ENCODE results near the gene NOTUM.
A peak's percentile ranks its signal among the peaks of the same experiment; 100 is the strongest.
"Not testable (repeated sequence)": the region's sequence is repeated elsewhere in the genome, so short reads cannot be mapped to it uniquely, and the experiment has no call there.

NOTUM gene

DNA sequence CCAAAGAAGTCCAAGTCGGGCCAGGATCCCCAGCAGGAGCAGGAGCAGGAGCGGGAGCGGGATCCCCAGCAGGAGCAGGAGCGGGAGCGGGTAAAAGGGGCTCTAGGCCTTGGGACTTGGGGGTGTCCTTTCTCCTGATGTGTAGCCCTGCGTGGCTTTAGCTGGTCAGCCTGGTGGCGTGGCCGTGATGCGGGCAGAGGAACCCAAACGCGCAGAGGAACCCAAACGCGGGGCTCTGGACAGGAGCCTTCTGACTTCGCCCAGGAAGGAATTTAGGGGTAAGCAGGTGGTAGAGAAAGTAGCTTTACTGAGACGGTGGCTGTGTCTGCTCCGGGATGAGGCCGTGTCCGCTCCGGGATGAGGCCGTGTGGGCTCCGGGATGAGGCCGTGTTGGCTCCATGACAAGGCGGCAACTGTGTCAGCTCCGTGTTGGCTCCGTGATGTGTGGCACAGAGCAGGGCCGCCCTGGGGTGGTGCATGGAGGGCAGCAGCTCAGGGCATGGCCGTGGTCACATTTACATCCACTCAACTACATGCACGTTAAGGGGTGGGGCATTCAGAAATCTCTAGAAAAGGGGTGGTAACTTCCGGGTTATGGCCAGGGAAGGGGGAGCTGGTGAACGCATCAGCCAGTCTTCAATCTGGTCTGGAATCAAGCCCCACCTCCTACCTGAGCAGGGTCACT is 35.9 kb upstream of the NOTUM start:
- H3K27ac ChIP-seq = no peak overlapping the region

DNA sequence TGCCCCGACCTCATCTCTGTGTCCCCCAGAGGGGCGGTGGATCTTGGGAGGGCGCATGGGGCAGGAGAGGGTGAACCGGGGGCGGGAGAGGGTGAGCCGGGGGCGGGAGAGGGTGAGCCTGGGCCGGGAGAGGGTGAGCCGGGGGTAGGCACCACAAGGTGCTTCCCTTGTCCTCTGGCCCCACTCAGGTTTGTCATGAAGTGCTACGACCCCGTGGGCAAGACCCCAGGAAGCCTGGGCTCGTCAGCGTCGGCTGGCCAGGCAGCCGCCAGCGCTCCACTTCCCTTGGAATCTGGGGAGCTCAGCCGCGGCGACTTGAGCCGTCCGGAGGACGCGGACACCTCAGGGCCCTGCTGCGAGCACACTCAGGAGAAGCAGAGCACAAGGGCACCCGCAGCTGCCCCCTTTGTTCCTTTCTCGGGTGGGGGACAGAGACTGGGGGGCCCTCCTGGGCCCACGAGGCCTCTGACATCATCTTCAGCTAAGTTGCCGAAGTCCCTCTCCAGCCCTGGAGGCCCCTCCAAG is 35.3 kb upstream of the NOTUM start:
- no peak overlapping the region for H3K27ac ChIP-seq
- DNase-seq (ENCODE audit: low read depth, low spot score) = no peak

More for the DNA sequence above, 35.9 kb upstream of the NOTUM start:
- no peak for DNase-seq (ENCODE audit: low read depth, low spot score)

DNA sequence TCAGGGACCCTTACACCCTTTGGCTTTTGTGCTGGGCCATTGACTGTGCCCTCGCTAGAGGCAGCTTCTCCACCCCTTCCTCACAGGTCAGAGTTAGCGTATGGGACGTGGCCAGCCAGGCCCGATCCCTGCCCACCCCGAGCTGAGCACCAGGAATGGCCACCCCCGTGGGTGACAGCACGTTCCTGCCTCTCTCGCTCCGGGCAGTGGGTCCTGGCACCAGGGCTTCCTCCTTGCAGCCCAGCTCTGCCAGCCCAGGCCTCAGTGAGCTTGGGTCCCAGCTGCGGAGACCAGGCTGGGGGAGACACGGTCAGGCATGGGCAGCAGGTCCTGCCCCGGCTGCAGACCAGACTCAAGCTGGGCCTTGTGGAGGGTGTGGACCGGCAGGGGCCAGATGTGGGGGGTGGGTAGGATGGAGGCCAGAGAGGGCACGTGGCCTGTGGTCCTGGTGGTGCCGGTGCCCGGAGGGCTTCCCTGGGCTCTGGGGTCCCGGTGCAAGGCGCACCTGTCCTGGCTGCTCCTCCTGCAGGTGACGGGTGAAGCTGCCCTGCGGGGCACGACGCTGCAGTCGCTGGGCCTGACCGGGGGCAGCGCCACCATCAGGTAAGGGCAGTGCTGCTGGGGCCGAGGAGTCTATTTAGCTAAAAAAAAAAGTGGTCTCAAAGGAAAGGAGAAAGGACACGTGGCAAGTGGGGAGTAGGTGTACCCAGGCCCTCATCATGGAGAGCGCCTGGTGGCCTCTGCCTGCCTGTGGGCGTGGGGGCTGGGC is 34.7 kb upstream of the NOTUM start:
- no peak for DNase-seq (ENCODE audit: low read depth, low spot score)
- H3K27ac ChIP-seq = no peak overlapping the region

DNA sequence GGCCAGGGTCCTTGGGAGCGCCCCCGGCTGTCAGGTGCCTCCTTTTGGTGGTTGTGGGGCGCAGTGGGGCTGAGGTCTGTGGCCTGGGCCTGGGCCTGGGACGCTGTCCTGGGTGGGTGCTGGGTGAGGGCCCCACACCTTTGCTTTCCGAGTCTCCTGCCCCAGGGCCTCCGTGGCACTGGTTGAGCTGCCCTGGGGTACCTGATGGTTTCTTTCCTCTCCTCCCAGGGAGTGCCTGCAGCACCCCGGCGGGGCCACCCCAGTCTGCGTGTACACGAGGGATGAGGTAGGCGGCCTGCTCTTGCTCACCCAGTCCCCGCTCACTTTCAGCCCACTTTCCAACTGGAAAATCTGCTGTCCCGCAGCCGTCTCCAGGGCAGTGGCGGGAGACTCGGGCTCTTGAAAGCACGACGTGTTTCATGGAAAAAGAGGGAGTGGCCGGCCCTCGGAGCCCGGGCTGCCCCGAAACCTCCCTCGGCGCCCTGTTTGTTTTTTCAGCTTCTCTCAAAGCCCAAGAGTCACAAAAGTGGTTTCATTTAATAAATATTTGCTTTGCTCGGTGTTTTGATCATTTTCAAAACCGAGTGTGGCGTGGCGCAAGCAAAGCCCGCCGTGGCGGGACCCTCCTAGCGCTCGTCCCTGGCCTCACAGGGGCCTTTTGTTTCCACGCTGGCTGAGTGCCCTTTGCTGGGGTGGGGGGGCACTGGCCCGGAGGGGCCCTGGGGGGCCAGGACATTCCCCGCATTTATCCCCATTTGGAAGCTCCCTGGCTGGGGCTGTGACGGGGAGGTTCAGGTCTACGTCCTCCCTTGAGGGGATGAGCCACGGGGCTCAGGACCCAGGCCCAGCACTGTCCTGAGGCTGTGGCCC is 33.8 kb upstream of the NOTUM start:
- no peak for DNase-seq (ENCODE audit: low read depth, low spot score)
- no peak overlapping the region for H3K27ac ChIP-seq

DNA sequence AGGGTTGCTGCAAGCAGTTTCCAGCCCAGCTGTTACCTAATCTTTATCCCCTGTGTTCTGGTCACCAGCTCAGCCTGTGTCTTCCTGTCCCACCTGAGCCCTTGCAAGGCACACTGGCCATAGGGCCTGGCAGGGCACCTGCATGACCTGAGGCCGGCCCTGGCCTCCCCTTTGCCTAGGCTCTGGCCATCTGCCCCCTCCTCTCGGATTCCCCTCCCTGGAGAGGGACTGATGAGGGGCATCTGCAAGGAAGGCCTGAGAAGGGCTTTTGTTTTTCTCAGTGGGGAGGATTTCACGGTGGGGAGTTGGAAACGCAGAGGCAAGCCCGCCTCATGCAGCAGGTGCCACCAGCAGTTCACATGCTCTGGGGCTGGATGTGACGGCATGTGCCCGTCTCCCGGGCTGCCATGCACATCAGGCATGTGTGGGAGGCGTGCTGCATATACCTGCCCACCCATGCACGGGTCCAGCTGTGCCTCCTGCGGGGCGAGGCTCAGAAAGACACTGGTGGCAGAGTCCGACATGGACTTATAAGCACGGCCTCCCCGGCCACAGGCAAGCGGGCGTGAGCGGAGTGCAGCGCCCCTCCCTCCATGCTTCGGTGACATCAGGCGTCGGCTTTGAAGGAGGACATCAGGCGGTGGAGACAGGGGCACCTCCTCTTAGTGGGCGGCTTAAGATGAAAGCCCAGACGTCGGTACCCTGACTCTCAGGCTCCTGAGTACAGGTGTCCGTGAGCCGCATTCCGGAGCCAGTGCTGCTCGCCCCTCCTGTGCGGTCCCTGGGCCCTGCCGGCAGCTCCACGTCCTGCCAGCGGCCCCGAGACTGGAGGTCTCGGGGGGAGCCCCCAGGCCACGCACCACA is 33.0 kb upstream of the NOTUM start:
- no peak overlapping the region for H3K27ac ChIP-seq
- no peak for DNase-seq (ENCODE audit: low read depth, low spot score)

DNA sequence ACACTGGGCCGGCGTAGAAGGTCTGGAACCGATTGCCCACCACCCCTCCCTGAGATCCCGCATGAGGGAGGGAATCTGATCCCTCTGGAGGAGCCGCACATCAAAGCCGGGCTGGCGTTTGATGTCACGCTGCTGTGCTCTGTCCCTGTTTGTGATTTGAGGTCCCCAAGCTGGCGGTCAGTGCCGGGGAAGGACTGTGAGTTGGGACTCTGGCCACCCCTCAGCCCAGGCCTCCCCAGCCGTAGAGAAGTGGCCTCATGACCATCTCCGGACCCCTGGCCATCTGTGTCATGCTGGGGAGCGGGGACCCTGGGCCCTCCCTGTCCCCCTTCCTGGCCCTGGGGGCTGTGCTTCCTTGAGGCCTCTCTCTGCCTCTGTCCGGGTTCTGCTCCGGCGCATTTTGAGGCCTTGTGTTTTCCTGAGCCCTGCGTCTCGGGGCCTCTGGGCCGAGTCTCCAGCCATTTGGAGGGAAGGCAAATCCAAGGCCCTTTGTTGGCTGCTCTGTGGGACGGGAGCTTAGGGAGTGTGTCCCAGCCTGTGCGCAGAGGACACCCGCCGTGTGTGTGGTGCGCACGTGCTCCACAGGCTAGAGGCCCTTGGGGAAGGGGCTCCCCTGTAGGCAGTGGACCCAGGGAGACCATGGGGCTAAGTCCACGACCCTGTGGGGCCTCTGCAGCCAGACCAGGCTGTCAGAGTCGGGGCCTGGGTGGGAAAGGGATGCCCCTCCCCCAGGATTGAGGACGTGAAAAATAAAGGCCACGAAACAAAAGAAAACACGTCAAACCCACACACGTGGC is 31.5 kb upstream of the NOTUM start:
- no peak overlapping the region for H3K27ac ChIP-seq

DNA sequence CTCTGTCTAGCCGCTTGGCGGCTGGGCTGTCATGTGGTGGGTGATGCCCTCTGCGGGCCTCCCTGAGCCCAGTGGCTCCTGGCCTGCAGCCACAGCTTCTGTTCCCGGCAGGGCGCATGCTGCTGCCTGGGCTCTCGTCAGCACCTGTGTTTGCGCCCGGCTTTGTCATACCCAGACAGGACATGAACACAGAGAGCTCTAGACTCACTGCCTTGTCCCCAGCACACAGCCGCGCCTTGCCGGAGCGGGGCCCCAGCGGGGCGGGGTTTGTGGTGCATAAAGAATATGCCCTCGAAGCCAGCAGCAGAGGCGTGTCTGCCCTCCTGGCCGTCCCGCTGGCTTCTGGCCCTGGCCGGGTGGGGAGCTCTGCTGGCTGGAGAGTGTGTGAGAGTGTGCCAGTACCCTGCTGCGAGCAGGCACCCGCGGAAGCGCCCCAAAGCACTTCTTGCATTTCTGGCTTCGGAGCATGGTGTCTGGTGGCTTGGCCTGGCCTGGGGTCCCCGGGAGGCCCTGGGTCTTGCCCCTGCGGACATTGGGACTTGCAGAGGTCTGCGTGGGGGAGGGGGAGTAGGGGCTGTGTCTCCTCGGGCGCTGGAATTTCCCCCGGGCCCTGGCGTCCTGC is 30.8 kb upstream of the NOTUM start:
- H3K27ac ChIP-seq = peak overlapping the region; percentile 29
- peak; percentile 41 for DNase-seq (ENCODE audit: low read depth, low spot score)

More for the DNA sequence above, 31.5 kb upstream of the NOTUM start:
- DNase-seq (ENCODE audit: low read depth, low spot score) = no peak

DNA sequence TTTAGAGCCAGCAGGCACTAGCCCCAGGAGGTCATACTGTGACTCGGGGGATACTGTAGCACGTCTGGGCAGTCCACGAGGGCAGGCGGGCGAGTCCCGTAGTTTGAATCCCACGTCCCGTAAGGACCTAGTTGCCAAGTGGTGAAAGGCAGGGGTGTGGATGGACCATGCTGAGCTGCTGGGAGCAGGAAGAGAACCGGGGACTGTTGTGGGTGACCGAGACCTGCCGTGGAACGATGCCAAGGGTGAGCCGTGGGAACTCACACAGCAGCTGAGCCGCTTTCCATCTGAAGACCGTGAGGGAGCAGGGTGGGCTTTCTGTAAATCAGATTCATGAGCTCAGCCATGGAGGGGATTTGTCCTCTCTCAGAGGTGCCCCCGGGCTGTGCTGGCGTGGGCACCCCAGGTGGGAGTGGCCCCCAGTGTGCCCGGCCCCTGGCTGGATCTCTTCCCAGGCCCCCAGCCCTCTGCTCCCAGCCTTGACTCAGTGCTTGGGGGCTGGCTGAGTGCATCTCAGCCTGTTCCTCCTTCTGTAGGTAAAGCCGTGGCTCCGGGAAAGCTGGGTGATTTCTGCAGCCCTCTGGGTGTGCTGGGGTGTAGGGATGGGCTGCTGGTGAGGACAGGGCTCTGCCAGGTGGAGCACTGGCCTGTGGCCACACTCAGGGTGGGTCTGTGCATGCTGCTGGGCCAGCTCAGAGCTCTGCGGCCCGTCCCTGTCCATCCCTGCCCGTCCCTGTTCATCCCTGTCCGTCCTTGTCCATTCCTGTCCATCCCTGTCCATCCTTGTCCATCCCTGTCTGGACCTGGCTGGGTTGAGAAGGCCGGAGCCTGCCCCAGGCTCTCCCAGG is 30.1 kb upstream of the NOTUM start:
- peak overlapping the region; percentile 29 for H3K27ac ChIP-seq
- no peak for DNase-seq (ENCODE audit: low read depth, low spot score)

DNA sequence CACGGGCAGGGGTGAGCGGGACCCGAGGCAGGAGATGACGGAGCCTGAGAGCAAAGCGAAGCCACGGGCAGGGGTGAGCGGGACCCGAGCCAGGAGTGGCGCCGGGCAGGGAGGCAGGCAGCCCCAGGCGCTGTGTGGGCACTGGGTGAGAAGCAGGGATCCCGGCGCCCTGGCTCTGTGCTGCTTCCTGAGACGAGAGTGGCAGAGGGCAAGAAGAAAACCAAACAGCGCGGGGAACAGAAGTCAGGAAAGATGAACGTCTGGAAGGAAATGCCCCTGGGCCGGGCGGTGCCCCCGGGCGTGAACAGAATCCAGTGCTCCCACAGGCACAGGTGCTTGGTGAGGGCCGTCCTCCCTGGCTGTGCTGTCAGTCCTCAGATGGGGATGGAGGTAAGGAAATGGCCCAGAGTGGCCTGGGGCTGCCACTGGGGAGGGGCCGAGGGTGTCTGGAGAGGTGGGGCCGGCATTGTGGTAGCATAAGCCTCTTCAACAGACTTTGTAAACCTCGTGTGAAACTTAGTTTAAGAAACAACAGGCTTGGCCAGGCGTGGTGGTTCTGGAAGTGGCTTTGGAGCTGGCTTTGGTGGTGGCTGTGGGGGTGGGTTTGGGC is 26.3 kb upstream of the NOTUM start:
- DNase-seq (ENCODE audit: low read depth, low spot score) = no peak

DNA sequence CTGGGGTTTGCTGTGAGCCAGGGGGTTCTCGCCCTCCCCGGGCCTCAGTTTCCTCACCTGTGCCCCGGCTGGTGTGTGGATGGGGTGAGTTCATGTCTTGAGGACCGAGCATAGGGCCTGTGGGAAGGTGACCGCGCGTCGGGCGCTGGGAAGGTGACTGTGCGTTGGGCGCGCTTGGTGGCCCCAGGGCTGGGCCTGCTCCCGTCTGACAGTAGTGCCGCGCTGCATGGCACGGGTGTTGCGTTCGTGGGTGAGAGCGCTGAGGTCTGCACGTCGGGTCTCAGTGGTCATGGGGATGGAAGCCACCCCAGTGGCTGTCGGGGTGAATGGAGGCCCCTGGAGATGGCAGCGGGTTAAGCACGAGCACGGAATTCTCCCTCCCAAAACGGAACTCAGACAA is 25.6 kb upstream of the NOTUM start:
- DNase-seq (ENCODE audit: low read depth, low spot score) = no peak
- H3K27ac ChIP-seq = no peak overlapping the region

More for the DNA sequence above, 26.3 kb upstream of the NOTUM start:
- H3K27ac ChIP-seq = no peak overlapping the region

DNA sequence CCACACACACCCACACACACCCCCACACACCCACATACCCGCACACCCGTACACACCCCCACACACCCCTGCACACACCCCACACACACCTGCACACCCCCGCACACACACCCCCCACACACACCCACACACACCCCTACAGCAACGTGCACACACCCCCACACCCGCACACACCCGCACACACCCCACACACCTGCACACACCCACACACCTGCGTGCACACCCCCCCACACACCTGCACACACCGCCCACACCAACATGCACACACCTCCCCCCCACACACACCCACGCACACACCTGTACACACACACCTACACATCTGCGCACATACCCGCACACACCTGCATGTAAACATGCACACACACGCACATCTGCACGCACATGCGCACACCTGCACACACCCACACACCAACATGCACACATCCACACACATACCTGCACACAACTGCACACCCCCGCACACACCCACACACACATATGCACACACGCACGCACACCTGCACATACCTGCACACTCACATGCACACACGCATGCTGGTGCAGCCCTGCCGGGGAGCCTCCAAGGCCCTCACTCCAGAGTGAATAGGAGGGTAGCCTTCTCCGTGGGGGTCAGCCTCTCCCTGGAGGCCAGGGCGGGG is 23.9 kb upstream of the NOTUM start:
- no peak for DNase-seq (ENCODE audit: low read depth, low spot score)

DNA sequence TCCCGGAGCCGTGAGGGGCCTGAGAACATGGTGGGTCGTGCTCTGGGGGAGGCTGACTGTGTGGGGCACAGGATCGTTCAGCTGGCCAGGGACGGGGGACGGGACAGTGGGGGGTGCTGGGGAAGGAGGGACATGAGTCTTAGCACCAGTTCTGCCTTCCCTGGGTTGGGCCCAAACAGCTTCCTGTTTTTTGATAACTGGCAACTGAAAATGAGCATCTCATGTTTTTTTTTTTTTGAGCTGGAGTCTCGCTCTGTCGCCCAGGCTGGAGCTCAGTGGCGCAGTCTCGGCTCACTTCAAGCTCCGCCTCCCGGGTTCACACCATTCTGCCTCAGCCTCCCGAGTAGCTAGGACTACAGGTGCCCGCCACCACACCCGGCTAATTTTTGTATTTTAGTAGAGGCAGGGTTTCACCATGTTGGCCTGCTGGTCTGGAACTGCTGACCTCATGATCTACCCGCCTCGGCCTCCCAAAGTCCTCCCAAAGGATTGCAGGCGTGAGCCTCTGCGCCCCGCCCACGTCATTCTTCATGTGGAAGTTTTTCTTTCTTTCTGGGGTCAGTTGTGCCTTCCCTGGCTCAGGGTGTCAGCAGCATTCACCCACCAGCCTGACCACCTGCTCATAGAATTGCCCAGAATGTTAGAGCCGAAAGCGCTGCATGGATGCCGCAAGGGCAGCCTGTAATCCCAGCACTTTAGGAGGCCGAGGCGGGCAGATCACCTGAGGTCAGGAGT is 22.8 kb upstream of the NOTUM start:
- DNase-seq (ENCODE audit: low read depth, low spot score) = no peak
- no peak overlapping the region for H3K27ac ChIP-seq

More for the DNA sequence above, 23.9 kb upstream of the NOTUM start:
- H3K27ac ChIP-seq = no peak overlapping the region

DNA sequence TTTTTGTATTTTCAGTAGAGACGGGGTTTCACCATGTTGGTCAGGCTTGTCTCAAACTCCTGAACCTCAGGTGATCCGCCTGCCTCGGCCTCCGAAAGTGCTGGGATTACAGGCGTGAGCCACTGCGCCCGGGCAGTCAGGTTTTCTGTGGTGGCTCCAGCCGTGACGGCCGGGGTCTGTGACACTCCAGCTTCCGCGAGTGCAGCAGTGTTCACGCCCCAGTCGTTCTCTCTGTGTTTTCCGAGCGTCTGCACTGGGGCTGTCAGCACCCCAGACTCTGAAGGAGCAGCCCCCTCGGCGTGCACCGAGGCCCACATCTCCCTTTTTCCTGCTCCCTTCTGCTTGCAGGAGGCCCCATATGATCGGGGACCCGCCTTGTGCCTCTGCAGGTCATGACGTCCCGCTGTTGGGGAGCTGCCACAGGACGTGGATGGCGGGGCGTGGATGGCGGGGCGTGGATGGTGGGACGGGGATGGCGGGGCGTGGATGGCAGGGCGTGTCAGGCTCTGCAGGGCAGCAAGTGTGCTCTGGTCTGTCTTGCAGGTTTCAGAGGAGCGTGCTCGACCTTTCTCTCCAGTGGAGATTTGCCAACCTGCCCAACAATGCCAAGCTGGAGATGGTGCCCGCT is 22.1 kb upstream of the NOTUM start:
- no peak for DNase-seq (ENCODE audit: low read depth, low spot score)
- no peak overlapping the region for H3K27ac ChIP-seq

DNA sequence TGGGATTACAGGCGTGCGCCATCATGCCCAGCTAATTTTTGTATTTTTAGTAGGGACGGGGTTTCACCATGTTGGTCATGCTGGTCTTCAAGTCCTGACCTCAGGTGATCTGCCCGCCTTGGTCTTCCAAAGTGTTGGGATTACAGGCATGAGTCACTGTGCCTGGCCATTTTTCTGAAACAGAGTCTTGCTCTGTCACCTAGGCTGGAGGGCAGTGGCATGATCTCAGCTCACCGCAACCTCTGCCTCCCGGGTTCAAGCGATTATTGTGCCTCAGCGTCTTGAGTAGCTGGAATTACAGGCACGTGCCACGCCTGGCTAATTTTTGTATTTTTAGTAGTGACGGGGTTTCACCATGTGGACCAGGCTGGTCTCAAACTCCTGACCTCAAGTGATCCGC is 20.5 kb upstream of the NOTUM start:
- not testable (repeated sequence) for H3K27ac ChIP-seq; DNase-seq (ENCODE audit: low read depth, low spot score)

DNA sequence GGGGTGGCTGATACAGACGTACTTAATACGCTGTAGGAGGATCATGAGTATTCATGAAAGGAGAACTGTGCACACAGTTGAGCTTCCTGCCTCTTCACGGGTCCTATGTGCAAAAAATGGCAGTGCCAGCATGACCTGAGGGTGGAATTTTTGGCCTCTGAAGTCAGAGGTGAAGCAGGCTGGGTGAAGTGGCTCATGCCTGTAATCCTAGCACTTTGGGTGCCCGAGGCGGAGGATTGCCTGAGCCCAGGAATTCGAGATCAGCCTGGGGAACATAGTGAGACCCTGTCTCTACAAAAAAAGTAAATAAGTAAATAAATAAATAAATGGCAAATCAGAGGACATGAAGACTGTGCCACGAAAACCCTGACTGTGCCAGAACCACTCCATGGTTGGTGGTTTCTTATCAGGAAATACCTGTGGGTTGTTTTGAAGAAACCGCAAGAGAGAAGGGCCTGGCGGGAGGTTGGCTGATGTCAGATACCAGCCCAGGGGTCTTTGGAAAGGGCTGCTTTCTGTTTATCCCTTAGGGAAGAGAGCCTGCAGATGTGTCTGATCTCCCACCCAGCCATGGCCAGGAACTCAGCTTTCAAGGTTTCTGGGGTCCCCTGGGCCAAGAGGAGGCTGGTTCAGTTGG is 19.8 kb upstream of the NOTUM start:
- no peak overlapping the region for H3K27ac ChIP-seq
- DNase-seq (ENCODE audit: low read depth, low spot score) = no peak
